GM23338 (cell line): ENCODE data around the gene DET1. TPM values are rescaled to one million over a fixed set of nuclear protein-coding genes. Genes with fewer than 3 reads are reported as not detected.

Experiments
- ATAC-seq: fragments of 200-7000 bp; cut with Tn5 transposase; 3 replicates; pipeline ENCODE4 v1.9.1; 2020
- DNase-seq: peaks from one replicate; pipeline ENCODE4 v3.0.0-alpha.2; 2015; ENCODE audit warnings: low spot score
- H2AFZ ChIP-seq: fragments of 200-600 bp; sonication (generic); 2 replicates; pipeline ENCODE4 v1.8.0; 2016; ENCODE audit warnings: antibody characterized with exemption, mild to moderate bottlenecking, moderate library complexity
- H3F3A ChIP-seq: fragments of 200-600 bp; sonication (generic); replicated peaks from 2 replicates; pipeline ENCODE4 v1.8.0; 2017; ENCODE audit warnings: antibody characterized with exemption, mixed run types, low read depth
- H3K27ac ChIP-seq: fragments of 200-600 bp; sonication (generic); 2 replicates; pipeline ENCODE4 v1.6.1; 2016; ENCODE audit warnings: low read depth
- H3K27me3 ChIP-seq: fragments of 200-600 bp; sonication (generic); 2 replicates; pipeline ENCODE4 v1.8.0; 2016; ENCODE audit warnings: mild to moderate bottlenecking, mixed run types, moderate library complexity; ENCODE audit not compliant: insufficient read depth
- H3K36me3 ChIP-seq: fragments of 200-600 bp; sonication (generic); 2 replicates; pipeline ENCODE4 v1.8.0; 2016; ENCODE audit warnings: mild to moderate bottlenecking; ENCODE audit not compliant: insufficient read depth
- H3K4me1 ChIP-seq: fragments of 200-600 bp; sonication (generic); 2 replicates; pipeline ENCODE4 v1.8.0; 2016; ENCODE audit warnings: mild to moderate bottlenecking, moderate library complexity; ENCODE audit not compliant: insufficient read depth
- H3K4me2 ChIP-seq: fragments of 200-600 bp; sonication (generic); 2 replicates; pipeline ENCODE4 v1.7.1; 2017; ENCODE audit warnings: mixed run types
- H3K4me3 ChIP-seq: fragments of 200-600 bp; sonication (generic); 2 replicates; pipeline ENCODE4 v1.6.1; 2016; ENCODE audit warnings: mixed run types
- H3K79me2 ChIP-seq: fragments of 200-600 bp; sonication (generic); replicated peaks from 2 replicates; pipeline ENCODE4 v1.8.0; 2017; ENCODE audit warnings: mild to moderate bottlenecking; ENCODE audit not compliant: insufficient read depth
- H3K9me2 ChIP-seq: fragments of 200-600 bp; sonication (generic); 2 replicates; pipeline ENCODE4 v1.8.0; 2017; ENCODE audit not compliant: insufficient read depth
- H4K20me1 ChIP-seq: fragments of 200-600 bp; sonication (generic); replicated peaks from 2 replicates; pipeline ENCODE4 v1.8.0; 2017; ENCODE audit warnings: mild to moderate bottlenecking; ENCODE audit not compliant: insufficient read depth
- H3K27ac Mint-ChIP-seq: 2 replicates; pipeline ENCODE4 v1.8.0; 2020; ENCODE audit warnings: inconsistent platforms, mild to moderate bottlenecking, moderate library complexity, mixed read lengths
- H3K27me3 Mint-ChIP-seq: 3 replicates; pipeline ENCODE4 v1.8.0; 2022; ENCODE audit warnings: low read depth, mild to moderate bottlenecking, moderate library complexity, mixed read lengths, inconsistent platforms; ENCODE audit not compliant: insufficient read depth, poor library complexity
- H3K36me3 Mint-ChIP-seq: 3 replicates; pipeline ENCODE4 v1.8.0; 2021; ENCODE audit warnings: low read depth, mild to moderate bottlenecking, inconsistent platforms, moderate library complexity, mixed read lengths
- H3K4me1 Mint-ChIP-seq: 3 replicates; pipeline ENCODE4 v1.8.0; 2020; ENCODE audit warnings: mild to moderate bottlenecking, inconsistent platforms, mixed read lengths
- H3K4me3 Mint-ChIP-seq: 3 replicates; pipeline ENCODE4 v1.8.0; 2021; ENCODE audit warnings: moderate library complexity, mild to moderate bottlenecking, inconsistent platforms, mixed read lengths
- H3K9me3 Mint-ChIP-seq: 3 replicates; pipeline ENCODE4 v1.8.0; 2020; ENCODE audit warnings: moderate library complexity, mild to moderate bottlenecking, inconsistent platforms, mixed read lengths
- CREB1 ChIP-seq: fragments of 250-450 bp; sonication (Bioruptor Pico); IDR thresholded peaks from 2 replicates; pipeline ENCODE4 v1.5.0; 2020; ENCODE audit warnings: low read depth, mild to moderate bottlenecking, moderate library complexity
- EZH2 ChIP-seq: fragments of 200-600 bp; sonication (generic); IDR thresholded peaks from one replicate; pipeline ENCODE4 v1.8.0; 2017; ENCODE audit warnings: antibody characterized with exemption, mild to moderate bottlenecking, low read depth; ENCODE audit not compliant: unreplicated experiment
- EZH2phosphoT487 ChIP-seq: fragments of 200-600 bp; sonication (generic); IDR thresholded peaks from one replicate; pipeline ENCODE4 v1.8.1; 2018; ENCODE audit warnings: antibody characterized with exemption; ENCODE audit not compliant: unreplicated experiment
- JUNB ChIP-seq: IDR thresholded peaks from one replicate; pipeline ENCODE4 v1.6.1; 2016; ENCODE audit warnings: antibody characterized with exemption; ENCODE audit not compliant: unreplicated experiment
- NANOG ChIP-seq: IDR thresholded peaks from 2 replicates; pipeline ENCODE4 v1.6.1; 2016; ENCODE audit warnings: antibody characterized with exemption, borderline replicate concordance
- ZNF114 ChIP-seq: fragments of 250-450 bp; sonication (Bioruptor Pico); IDR thresholded peaks from 2 replicates; pipeline ENCODE4 v1.5.0; 2020; ENCODE audit warnings: mild to moderate bottlenecking, moderate library complexity
- ZNF331 ChIP-seq: fragments of 250-450 bp; sonication (Bioruptor Pico); IDR thresholded peaks from 2 replicates; pipeline ENCODE4 v1.5.0; 2020; ENCODE audit warnings: low read depth, mild to moderate bottlenecking, moderate library complexity
- polyA plus RNA-seq: library from polyadenylated mRNA; unstranded; fragments of >200 nt; fragmentation: Nextera tagmentation; extraction: Ambion mirVana; gene quantifications from 2 replicates; pipeline ENCODE4 v1.2.1, GENCODE V29; 2016
- total RNA-seq: library from RNA; depleted of rRNA; stranded (reverse); fragments of >200 nt; shearing (Covaris generic); gene quantifications from 2 replicates; pipeline ENCODE4 v1.2.3, GENCODE V29; 2014
- TF ChIP-seq, protein P1 (sequence below): IDR thresholded peaks from one replicate; pipeline ENCODE4 v1.6.1; 2018; ENCODE audit warnings: antibody characterized with exemption; ENCODE audit not compliant: unreplicated experiment
- TF ChIP-seq, protein P2 (sequence below): fragments of 250-450 bp; sonication (Bioruptor Pico); IDR thresholded peaks from 2 replicates; pipeline ENCODE4 v1.5.0; 2020; ENCODE audit warnings: mild to moderate bottlenecking, moderate library complexity
- TF ChIP-seq, protein P3 (sequence below): IDR thresholded peaks from 2 replicates; pipeline ENCODE4 v1.6.1; 2016; ENCODE audit warnings: antibody characterized with exemption

Gene DET1
- total and polyA plus RNA-seq, 2 experiments from 2014 or later = 4.2 to 8.6 TPM

DNA sequence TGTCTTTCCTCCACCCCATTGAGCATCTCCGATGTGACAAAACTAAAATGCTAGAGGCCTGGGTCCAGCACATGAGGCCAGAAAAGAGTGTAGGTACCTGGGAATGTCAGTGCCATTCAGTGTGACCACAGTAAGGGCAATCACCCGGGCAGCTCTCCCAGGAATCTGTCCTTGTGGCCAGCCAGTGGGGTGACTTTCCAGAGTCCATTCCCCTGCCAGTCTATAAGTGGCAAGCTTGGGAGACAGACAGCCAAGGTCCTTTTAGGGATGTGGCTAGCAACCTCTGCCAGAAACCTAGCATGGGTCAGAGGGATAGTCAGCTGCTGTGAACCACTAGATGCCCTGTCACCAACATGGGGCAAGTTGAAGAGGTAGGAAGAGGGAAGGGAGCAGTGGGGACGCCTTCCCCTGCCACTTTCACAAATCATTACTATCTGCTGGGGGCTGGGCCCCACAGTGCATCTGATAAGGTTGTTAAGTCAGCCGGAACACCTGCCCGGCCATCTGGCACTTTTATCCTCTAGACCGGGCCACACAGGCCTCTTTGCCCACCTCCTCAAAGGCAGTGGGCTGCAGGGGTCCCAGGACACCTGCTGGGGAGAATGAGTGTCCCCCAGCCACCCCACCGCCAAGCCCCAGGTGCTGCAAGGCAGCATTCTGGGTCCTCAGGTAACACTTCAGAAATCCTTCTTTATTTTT lies 24.8 kb upstream of the DET1 start:
- Histone ChIP-seq H3K27me3 (no peaks in the 10 kb centered on the region), H3K79me2 (no peaks in the 10 kb centered on the region), H3F3A (no peaks in the 10 kb centered on the region), H4K20me1 (no peaks in the 10 kb centered on the region), H3K4me1 (no peaks in the 10 kb centered on the region; the same call in 1 of the 2 replicates), H3K36me3 (no peaks in the 10 kb centered on the region), H3K27ac (no peak overlapping the region), H3K9me2 (no peaks in the 10 kb centered on the region), H2AFZ (no peak overlapping the region; the same call in 1 of the 2 replicates), H3K4me3 (no peak overlapping the region), H3K4me2 (no peak overlapping the region)
- Mint-ChIP-seq H3K9me3 (no peaks in the 10 kb centered on the region), H3K4me1 (peaks cover 7% of the 10 kb centered on the region; the same call in 2 of the 3 replicates), H3K27me3 (peaks cover 2% of the 10 kb centered on the region), H3K27ac (no peak overlapping the region), H3K4me3 (no peak overlapping the region), H3K36me3 (no peaks in the 10 kb centered on the region)
- TF ChIP-seq, protein P1, sequence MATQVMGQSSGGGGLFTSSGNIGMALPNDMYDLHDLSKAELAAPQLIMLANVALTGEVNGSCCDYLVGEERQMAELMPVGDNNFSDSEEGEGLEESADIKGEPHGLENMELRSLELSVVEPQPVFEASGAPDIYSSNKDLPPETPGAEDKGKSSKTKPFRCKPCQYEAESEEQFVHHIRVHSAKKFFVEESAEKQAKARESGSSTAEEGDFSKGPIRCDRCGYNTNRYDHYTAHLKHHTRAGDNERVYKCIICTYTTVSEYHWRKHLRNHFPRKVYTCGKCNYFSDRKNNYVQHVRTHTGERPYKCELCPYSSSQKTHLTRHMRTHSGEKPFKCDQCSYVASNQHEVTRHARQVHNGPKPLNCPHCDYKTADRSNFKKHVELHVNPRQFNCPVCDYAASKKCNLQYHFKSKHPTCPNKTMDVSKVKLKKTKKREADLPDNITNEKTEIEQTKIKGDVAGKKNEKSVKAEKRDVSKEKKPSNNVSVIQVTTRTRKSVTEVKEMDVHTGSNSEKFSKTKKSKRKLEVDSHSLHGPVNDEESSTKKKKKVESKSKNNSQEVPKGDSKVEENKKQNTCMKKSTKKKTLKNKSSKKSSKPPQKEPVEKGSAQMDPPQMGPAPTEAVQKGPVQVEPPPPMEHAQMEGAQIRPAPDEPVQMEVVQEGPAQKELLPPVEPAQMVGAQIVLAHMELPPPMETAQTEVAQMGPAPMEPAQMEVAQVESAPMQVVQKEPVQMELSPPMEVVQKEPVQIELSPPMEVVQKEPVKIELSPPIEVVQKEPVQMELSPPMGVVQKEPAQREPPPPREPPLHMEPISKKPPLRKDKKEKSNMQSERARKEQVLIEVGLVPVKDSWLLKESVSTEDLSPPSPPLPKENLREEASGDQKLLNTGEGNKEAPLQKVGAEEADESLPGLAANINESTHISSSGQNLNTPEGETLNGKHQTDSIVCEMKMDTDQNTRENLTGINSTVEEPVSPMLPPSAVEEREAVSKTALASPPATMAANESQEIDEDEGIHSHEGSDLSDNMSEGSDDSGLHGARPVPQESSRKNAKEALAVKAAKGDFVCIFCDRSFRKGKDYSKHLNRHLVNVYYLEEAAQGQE = no peak
- TF ChIP-seq NANOG (no peak), EZH2phosphoT487 (no peak), EZH2 (no peak), ZNF114 (CRISPR knock-in tag) (no peak), JUNB (no peak), ZNF331 (CRISPR knock-in tag) (no peak), CREB1 (CRISPR knock-in tag) (no peak)
- TF ChIP-seq, protein P2, sequence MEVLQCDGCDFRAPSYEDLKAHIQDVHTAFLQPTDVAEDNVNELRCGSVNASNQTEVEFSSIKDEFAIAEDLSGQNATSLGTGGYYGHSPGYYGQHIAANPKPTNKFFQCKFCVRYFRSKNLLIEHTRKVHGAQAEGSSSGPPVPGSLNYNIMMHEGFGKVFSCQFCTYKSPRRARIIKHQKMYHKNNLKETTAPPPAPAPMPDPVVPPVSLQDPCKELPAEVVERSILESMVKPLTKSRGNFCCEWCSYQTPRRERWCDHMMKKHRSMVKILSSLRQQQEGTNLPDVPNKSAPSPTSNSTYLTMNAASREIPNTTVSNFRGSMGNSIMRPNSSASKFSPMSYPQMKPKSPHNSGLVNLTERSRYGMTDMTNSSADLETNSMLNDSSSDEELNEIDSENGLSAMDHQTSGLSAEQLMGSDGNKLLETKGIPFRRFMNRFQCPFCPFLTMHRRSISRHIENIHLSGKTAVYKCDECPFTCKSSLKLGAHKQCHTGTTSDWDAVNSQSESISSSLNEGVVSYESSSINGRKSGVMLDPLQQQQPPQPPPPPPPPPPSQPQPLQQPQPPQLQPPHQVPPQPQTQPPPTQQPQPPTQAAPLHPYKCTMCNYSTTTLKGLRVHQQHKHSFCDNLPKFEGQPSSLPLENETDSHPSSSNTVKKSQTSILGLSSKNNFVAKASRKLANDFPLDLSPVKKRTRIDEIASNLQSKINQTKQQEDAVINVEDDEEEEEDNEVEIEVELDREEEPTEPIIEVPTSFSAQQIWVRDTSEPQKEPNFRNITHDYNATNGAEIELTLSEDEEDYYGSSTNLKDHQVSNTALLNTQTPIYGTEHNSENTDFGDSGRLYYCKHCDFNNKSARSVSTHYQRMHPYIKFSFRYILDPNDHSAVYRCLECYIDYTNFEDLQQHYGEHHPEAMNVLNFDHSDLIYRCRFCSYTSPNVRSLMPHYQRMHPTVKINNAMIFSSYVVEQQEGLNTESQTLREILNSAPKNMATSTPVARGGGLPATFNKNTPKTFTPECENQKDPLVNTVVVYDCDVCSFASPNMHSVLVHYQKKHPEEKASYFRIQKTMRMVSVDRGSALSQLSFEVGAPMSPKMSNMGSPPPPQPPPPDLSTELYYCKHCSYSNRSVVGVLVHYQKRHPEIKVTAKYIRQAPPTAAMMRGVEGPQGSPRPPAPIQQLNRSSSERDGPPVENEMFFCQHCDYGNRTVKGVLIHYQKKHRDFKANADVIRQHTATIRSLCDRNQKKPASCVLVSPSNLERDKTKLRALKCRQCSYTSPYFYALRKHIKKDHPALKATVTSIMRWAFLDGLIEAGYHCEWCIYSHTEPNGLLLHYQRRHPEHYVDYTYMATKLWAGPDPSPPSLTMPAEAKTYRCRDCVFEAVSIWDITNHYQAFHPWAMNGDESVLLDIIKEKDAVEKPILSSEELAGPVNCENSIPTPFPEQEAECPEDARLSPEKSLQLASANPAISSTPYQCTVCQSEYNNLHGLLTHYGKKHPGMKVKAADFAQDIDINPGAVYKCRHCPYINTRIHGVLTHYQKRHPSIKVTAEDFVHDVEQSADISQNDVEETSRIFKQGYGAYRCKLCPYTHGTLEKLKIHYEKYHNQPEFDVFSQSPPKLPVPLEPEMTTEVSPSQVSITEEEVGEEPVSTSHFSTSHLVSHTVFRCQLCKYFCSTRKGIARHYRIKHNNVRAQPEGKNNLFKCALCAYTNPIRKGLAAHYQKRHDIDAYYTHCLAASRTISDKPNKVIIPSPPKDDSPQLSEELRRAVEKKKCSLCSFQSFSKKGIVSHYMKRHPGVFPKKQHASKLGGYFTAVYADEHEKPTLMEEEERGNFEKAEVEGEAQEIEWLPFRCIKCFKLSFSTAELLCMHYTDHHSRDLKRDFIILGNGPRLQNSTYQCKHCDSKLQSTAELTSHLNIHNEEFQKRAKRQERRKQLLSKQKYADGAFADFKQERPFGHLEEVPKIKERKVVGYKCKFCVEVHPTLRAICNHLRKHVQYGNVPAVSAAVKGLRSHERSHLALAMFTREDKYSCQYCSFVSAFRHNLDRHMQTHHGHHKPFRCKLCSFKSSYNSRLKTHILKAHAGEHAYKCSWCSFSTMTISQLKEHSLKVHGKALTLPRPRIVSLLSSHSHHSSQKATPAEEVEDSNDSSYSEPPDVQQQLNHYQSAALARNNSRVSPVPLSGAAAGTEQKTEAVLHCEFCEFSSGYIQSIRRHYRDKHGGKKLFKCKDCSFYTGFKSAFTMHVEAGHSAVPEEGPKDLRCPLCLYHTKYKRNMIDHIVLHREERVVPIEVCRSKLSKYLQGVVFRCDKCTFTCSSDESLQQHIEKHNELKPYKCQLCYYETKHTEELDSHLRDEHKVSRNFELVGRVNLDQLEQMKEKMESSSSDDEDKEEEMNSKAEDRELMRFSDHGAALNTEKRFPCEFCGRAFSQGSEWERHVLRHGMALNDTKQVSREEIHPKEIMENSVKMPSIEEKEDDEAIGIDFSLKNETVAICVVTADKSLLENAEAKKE (CRISPR knock-in tag) = no peak
- TF ChIP-seq, protein P3, sequence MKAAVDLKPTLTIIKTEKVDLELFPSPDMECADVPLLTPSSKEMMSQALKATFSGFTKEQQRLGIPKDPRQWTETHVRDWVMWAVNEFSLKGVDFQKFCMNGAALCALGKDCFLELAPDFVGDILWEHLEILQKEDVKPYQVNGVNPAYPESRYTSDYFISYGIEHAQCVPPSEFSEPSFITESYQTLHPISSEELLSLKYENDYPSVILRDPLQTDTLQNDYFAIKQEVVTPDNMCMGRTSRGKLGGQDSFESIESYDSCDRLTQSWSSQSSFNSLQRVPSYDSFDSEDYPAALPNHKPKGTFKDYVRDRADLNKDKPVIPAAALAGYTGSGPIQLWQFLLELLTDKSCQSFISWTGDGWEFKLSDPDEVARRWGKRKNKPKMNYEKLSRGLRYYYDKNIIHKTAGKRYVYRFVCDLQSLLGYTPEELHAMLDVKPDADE = no peak
- DNase-seq (no peak), ATAC-seq (no peak)
